WTC11 (cell line): ENCODE measurements around the gene SUPT4H1. TPM values are rescaled to one million over a fixed set of nuclear protein-coding genes. Genes with fewer than 3 reads are reported as not detected.
A peak's percentile ranks its signal among the peaks of the same experiment; 100 is the strongest.

Experiments
- ATAC-seq: fragments of 200-7000 bp; cut with Tn5 transposase; 2 replicates; pipeline ENCODE4 v1.10.0; 2021; ENCODE audit warnings: mild to moderate bottlenecking, moderate library complexity
- CTCF ChIA-PET: fragments of 300-600 bp; sonication (Branson Sonifier 250); formaldehyde crosslinking; loops from one replicate; lab custom pipeline; 2021; ENCODE audit warnings: antibody characterized with exemption; lab: Charles Lee
- POLR2A ChIA-PET: fragments of 350-600 bp; sonication (Branson Sonifier 250); formaldehyde crosslinking; loops from one replicate; lab custom pipeline; 2021; ENCODE audit warnings: antibody characterized with exemption; lab: Charles Lee
- DNase-seq: peaks from one replicate; pipeline ENCODE4 v3.0.0; 2021; ENCODE audit warnings: low spot score
- H3K27ac Mint-ChIP-seq: 2 replicates; pipeline ENCODE4 v1.8.0; 2021; ENCODE audit warnings: mixed read lengths
- H3K27me3 Mint-ChIP-seq: 2 replicates; pipeline ENCODE4 v1.8.0; 2021; ENCODE audit warnings: low read depth, mild to moderate bottlenecking, moderate library complexity, mixed read lengths
- H3K36me3 Mint-ChIP-seq: 2 replicates; pipeline ENCODE4 v1.8.0; 2021; ENCODE audit warnings: mixed read lengths
- H3K4me1 Mint-ChIP-seq: 2 replicates; pipeline ENCODE4 v1.8.0; 2022; ENCODE audit warnings: mixed read lengths
- H3K4me3 Mint-ChIP-seq: 2 replicates; pipeline ENCODE4 v1.8.0; 2021; ENCODE audit warnings: mild to moderate bottlenecking, moderate library complexity, mixed read lengths
- H3K9me3 Mint-ChIP-seq: 2 replicates; pipeline ENCODE4 v1.8.0; 2021; ENCODE audit warnings: mixed read lengths
- AFF4 ChIP-seq: sonication (generic); formaldehyde crosslinking; IDR thresholded peaks from 2 replicates; pipeline ENCODE4 v1.8.1; 2023; ENCODE audit warnings: mild to moderate bottlenecking, missing genetic modification reagents, borderline replicate concordance
- CREM ChIP-seq: sonication (generic); formaldehyde crosslinking; IDR thresholded peaks from 2 replicates; pipeline ENCODE4 v1.8.1; 2022; ENCODE audit warnings: mild to moderate bottlenecking, missing genetic modification reagents, moderate library complexity
- E2F5 ChIP-seq: sonication (generic); formaldehyde crosslinking; IDR thresholded peaks from 2 replicates; pipeline ENCODE4 v1.8.1; 2022; ENCODE audit warnings: mild to moderate bottlenecking, moderate library complexity, missing genetic modification reagents
- GABPB1 ChIP-seq: sonication (generic); formaldehyde crosslinking; IDR thresholded peaks from 2 replicates; pipeline ENCODE4 v1.8.1; 2023; ENCODE audit warnings: mild to moderate bottlenecking, missing genetic modification reagents
- HMGA2 ChIP-seq: fragments of 250-450 bp; sonication (Bioruptor Pico); IDR thresholded peaks from 2 replicates; pipeline ENCODE4 v1.4.0; 2021; ENCODE audit warnings: mild to moderate bottlenecking, moderate library complexity
- IRF1 ChIP-seq: sonication (generic); formaldehyde crosslinking; IDR thresholded peaks from 2 replicates; pipeline ENCODE4 v1.8.0; 2023; ENCODE audit warnings: missing genetic modification reagents
- IRF2 ChIP-seq: sonication (generic); formaldehyde crosslinking; IDR thresholded peaks from 2 replicates; pipeline ENCODE4 v1.8.0; 2022; ENCODE audit warnings: low read depth, missing genetic modification reagents, borderline replicate concordance
- KAT7 ChIP-seq: sonication (generic); formaldehyde crosslinking; IDR thresholded peaks from 2 replicates; pipeline ENCODE4 v1.8.1; 2023; ENCODE audit warnings: missing genetic modification reagents, mild to moderate bottlenecking, borderline replicate concordance
- MYBL2 ChIP-seq: sonication (generic); formaldehyde crosslinking; IDR thresholded peaks from 2 replicates; pipeline ENCODE4 v1.8.1; 2023; ENCODE audit warnings: mild to moderate bottlenecking, moderate library complexity, missing genetic modification reagents
- NR1H2 ChIP-seq: sonication (generic); formaldehyde crosslinking; IDR thresholded peaks from 2 replicates; pipeline ENCODE4 v1.9.0; 2021; ENCODE audit warnings: mild to moderate bottlenecking, moderate library complexity, missing genetic modification reagents
- RORB ChIP-seq: fragments of 250-450 bp; sonication (Bioruptor Pico); IDR thresholded peaks from 2 replicates; pipeline ENCODE4 v1.9.0; 2021; ENCODE audit warnings: mild to moderate bottlenecking
- SOX15 ChIP-seq: fragments of 250-450 bp; sonication (Bioruptor Pico); IDR thresholded peaks from 2 replicates; pipeline ENCODE4 v1.9.0; 2021; ENCODE audit warnings: mild to moderate bottlenecking
- USF1 ChIP-seq: sonication (generic); formaldehyde crosslinking; IDR thresholded peaks from 2 replicates; pipeline ENCODE4 v1.8.0; 2022; ENCODE audit warnings: mild to moderate bottlenecking, missing genetic modification reagents
- ZNF425 ChIP-seq: fragments of 250-450 bp; sonication (Bioruptor Pico); conservative IDR thresholded peaks from 2 replicates; pipeline ENCODE4 v1.9.0; 2021; ENCODE audit warnings: mild to moderate bottlenecking
- total RNA-seq: library from RNA; stranded (reverse); gene quantifications from 3 replicates; pipeline ENCODE4 v1.2.3, GENCODE V29; 2021
- TF ChIP-seq, protein P1 (sequence below): sonication (generic); formaldehyde crosslinking; IDR thresholded peaks from 2 replicates; pipeline ENCODE4 v1.8.1; 2022; ENCODE audit warnings: missing genetic modification reagents, borderline replicate concordance
- TF ChIP-seq, protein P2 (sequence below): sonication (generic); formaldehyde crosslinking; IDR thresholded peaks from 2 replicates; pipeline ENCODE4 v1.8.1; 2023; ENCODE audit warnings: mild to moderate bottlenecking, moderate library complexity, missing genetic modification reagents
- TF ChIP-seq, protein P3 (sequence below): sonication (generic); formaldehyde crosslinking; IDR thresholded peaks from 2 replicates; pipeline ENCODE4 v1.8.0; 2023; ENCODE audit warnings: mild to moderate bottlenecking, missing genetic modification reagents

The SUPT4H1 gene
- total RNA-seq, 1 experiment from 2014 or later = 85.5 TPM

- CTCF ChIA-PET = interaction anchor here (1.2 to 4.0 kb wide), 7 partner anchors 13 to 151 kb away, joined by 4 to 54 read pairs (median 11); partner anchors contain the start of gene RNF43
- Mint-ChIP-seq H3K4me1 (peaks cover 19% of the 10 kb centered on the region), H3K27ac (no peak overlapping the region), H3K4me3 (peak overlapping the region; percentile 100), H3K9me3 (no peaks in the 10 kb centered on the region), H3K36me3 (peaks cover 45% of the 10 kb centered on the region), H3K27me3 (no peaks in the 10 kb centered on the region; the same call in 1 of the 2 replicates)
- DNase-seq (no peak), ATAC-seq (no peak)
- POLR2A ChIA-PET = interaction anchor here (0.6 to 4.4 kb wide), 7 partner anchors 13 to 351 kb away, joined by 3 to 61 read pairs (median 8); partner anchors contain the start of gene RNF43
- TF ChIP-seq GABPB1 (CRISPR knock-in tag) (no peak), HMGA2 (CRISPR knock-in tag) (no peak), NR1H2 (no peak), E2F5 (CRISPR knock-in tag) (no peak)
Observed at GRCh38 chr17:58351182-58351581, 819 bp downstream of the SUPT4H1 start.

DNA sequence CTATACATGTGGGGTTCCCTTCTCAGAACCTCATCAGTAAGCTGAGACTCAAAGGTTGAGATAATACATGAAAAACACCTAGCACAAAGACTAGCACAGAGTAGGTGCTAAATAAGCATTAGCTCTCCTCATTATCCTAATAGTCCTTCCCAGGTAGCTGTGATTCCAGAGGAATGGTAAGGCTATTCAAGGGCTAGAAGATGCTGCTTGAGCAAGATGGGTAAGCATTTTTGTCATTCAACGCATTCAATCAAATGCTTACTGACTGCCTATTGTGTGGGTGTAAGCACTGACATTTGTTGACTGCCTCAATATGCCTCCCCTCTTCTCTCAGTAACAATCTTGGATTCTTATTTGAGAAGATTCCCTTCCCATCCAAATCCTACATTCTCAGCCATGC, 4.0 kb downstream of the SUPT4H1 start:
- Mint-ChIP-seq H3K27ac (no peak overlapping the region), H3K9me3 (no peaks in the 10 kb centered on the region), H3K4me3 (no peak overlapping the region), H3K36me3 (peaks cover 65% of the 10 kb centered on the region), H3K27me3 (no peaks in the 10 kb centered on the region; the same call in 1 of the 2 replicates), H3K4me1 (peaks cover 8% of the 10 kb centered on the region)
- no peak for TF ChIP-seq CREM (CRISPR knock-in tag)
- TF ChIP-seq MYBL2 (CRISPR knock-in tag) = no peak
- no peak for TF ChIP-seq IRF2 (CRISPR knock-in tag)
- no peak for TF ChIP-seq USF1 (CRISPR knock-in tag)
- TF ChIP-seq, protein P1, sequence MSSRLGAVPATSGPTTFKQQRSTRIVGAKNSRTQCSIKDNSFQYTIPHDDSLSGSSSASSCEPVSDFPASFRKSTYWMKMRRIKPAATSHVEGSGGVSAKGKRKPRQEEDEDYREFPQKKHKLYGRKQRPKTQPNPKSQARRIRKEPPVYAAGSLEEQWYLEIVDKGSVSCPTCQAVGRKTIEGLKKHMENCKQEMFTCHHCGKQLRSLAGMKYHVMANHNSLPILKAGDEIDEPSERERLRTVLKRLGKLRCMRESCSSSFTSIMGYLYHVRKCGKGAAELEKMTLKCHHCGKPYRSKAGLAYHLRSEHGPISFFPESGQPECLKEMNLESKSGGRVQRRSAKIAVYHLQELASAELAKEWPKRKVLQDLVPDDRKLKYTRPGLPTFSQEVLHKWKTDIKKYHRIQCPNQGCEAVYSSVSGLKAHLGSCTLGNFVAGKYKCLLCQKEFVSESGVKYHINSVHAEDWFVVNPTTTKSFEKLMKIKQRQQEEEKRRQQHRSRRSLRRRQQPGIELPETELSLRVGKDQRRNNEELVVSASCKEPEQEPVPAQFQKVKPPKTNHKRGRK = no peak
- TF ChIP-seq E2F5 (CRISPR knock-in tag) = no peak
- TF ChIP-seq ZNF425 (CRISPR knock-in tag) = no peak
- TF ChIP-seq AFF4 (CRISPR knock-in tag) = no peak
- no peak for TF ChIP-seq SOX15 (CRISPR knock-in tag)
- no peak for TF ChIP-seq IRF1 (CRISPR knock-in tag)
- no peak for TF ChIP-seq RORB (CRISPR knock-in tag)
- TF ChIP-seq, protein P2, sequence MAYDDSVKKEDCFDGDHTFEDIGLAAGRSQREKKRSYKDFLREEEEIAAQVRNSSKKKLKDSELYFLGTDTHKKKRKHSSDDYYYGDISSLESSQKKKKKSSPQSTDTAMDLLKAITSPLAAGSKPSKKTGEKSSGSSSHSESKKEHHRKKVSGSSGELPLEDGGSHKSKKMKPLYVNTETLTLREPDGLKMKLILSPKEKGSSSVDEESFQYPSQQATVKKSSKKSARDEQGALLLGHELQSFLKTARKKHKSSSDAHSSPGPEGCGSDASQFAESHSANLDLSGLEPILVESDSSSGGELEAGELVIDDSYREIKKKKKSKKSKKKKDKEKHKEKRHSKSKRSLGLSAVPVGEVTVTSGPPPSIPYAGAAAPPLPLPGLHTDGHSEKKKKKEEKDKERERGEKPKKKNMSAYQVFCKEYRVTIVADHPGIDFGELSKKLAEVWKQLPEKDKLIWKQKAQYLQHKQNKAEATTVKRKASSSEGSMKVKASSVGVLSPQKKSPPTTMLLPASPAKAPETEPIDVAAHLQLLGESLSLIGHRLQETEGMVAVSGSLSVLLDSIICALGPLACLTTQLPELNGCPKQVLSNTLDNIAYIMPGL (CRISPR knock-in tag) = no peak
- TF ChIP-seq KAT7 (CRISPR knock-in tag) = no peak
- TF ChIP-seq, protein P3, sequence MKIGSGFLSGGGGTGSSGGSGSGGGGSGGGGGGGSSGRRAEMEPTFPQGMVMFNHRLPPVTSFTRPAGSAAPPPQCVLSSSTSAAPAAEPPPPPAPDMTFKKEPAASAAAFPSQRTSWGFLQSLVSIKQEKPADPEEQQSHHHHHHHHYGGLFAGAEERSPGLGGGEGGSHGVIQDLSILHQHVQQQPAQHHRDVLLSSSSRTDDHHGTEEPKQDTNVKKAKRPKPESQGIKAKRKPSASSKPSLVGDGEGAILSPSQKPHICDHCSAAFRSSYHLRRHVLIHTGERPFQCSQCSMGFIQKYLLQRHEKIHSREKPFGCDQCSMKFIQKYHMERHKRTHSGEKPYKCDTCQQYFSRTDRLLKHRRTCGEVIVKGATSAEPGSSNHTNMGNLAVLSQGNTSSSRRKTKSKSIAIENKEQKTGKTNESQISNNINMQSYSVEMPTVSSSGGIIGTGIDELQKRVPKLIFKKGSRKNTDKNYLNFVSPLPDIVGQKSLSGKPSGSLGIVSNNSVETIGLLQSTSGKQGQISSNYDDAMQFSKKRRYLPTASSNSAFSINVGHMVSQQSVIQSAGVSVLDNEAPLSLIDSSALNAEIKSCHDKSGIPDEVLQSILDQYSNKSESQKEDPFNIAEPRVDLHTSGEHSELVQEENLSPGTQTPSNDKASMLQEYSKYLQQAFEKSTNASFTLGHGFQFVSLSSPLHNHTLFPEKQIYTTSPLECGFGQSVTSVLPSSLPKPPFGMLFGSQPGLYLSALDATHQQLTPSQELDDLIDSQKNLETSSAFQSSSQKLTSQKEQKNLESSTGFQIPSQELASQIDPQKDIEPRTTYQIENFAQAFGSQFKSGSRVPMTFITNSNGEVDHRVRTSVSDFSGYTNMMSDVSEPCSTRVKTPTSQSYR = no peak
- POLR2A ChIA-PET = no interaction called here
- DNase-seq (no peak), ATAC-seq (no peak)
- CTCF ChIA-PET = no interaction called here
